Measurements from ENCODE around the gene RRP12. TPM values are rescaled to one million over a fixed set of nuclear protein-coding genes. Genes with fewer than 3 reads are reported as not detected.

The RRP12 gene
- total RNA-seq, 1 experiment from 2014 or later: 41.7 TPM

- no peak overlapping the region for H3K4me3 ChIP-seq (ENCODE audit: insufficient read depth, low read depth, low read length)
- no peak for DNase-seq
- H3K36me3 ChIP-seq (replicated peaks; ENCODE audit: control insufficient read depth, insufficient read depth, low read length): no peaks in the 10 kb centered on the region
- no peaks in the 10 kb centered on the region for H3K27me3 ChIP-seq (ENCODE audit: control insufficient read depth, insufficient read depth, low read length)
Observed at GRCh38 chr10:97307866-97308780, 93.0 kb downstream of the RRP12 start.

- no peak for DNase-seq
Observed at GRCh38 chr10:97307441-97307840, 93.7 kb downstream of the RRP12 start.

More at GRCh38 chr10:97307441-97307840, 93.7 kb downstream of the RRP12 start:
- no peak overlapping the region for H3K4me3 ChIP-seq (ENCODE audit: insufficient read depth, low read depth, low read length)
- H3K36me3 ChIP-seq (replicated peaks; ENCODE audit: control insufficient read depth, insufficient read depth, low read length): no peaks in the 10 kb centered on the region
- H3K27me3 ChIP-seq (ENCODE audit: control insufficient read depth, insufficient read depth, low read length): no peaks in the 10 kb centered on the region

Other genes starting within 250 kb of the RRP12 start
- 0.28 and 1.6 TPM in 2 replicates for gene SLIT1, start 215.4 kb downstream of the RRP12 start, total RNA-seq (2014; rRNA removed; shearing (Covaris generic))
- 38.7 and 54.0 TPM in 2 replicates for gene ARHGAP19, start 108.7 kb downstream of the RRP12 start, total RNA-seq (2014; rRNA removed; shearing (Covaris generic))
- gene FRAT1, start 82.1 kb downstream of the RRP12 start, total RNA-seq (2014; rRNA removed; shearing (Covaris generic)): 5.2 and 6.2 TPM in 2 replicates
- 46.8 and 67.0 TPM in 2 replicates for gene FRAT2, start 66.6 kb downstream of the RRP12 start, total RNA-seq (2014; rRNA removed; shearing (Covaris generic))
- gene PGAM1, start 24.9 kb upstream of the RRP12 start, total RNA-seq (2014; rRNA removed; shearing (Covaris generic)): 1,178 and 1,380 TPM in 2 replicates
- gene EXOSC1, start 44.7 kb upstream of the RRP12 start, total RNA-seq (2014; rRNA removed; shearing (Covaris generic)): 71.8 and 84.5 TPM in 2 replicates
- 36.0 and 47.6 TPM in 2 replicates for gene ZDHHC16, start 44.8 kb upstream of the RRP12 start, total RNA-seq (2014; rRNA removed; shearing (Covaris generic))
- gene MMS19, start 97.1 kb upstream of the RRP12 start, total RNA-seq (2014; rRNA removed; shearing (Covaris generic)): 177 and 188 TPM in 2 replicates
- 30.2 and 33.4 TPM in 2 replicates for gene UBTD1, start 97.6 kb upstream of the RRP12 start, total RNA-seq (2014; rRNA removed; shearing (Covaris generic))
- gene ANKRD2, start 171.4 kb upstream of the RRP12 start, total RNA-seq (2014; rRNA removed; shearing (Covaris generic)): not detected in 2 replicates
- gene HOGA1, start 183.0 kb upstream of the RRP12 start, total RNA-seq (2014; rRNA removed; shearing (Covaris generic)): 0.37 TPM in 1 of 2 replicates, not detected in the other
- gene C10orf62, start 188.4 kb upstream of the RRP12 start, total RNA-seq (2014; rRNA removed; shearing (Covaris generic)): not detected in 2 replicates
- 12.0 and 13.7 TPM in 2 replicates for gene MORN4, start 232.2 kb upstream of the RRP12 start, total RNA-seq (2014; rRNA removed; shearing (Covaris generic))
- 19.6 and 26.2 TPM in 2 replicates for gene PI4K2A, start 239.3 kb upstream of the RRP12 start, total RNA-seq (2014; rRNA removed; shearing (Covaris generic))

Data from H7 (cell line).